Left ventricle myocardium inferior (tissue), 1 donor: ENCODE measurements around the gene HLF. TPM values are rescaled to one million over a fixed set of nuclear protein-coding genes. Genes with fewer than 3 reads are reported as not detected.

ENCODE experiments used
- DNase-seq: peaks from one replicate; pipeline ENCODE4 v3.0.0-alpha.2; 2020
- H3K27ac ChIP-seq: fragments of 200-600 bp; replicated peaks from 2 replicates; pipeline ENCODE4 v1.8.0; 2021
- H3K27me3 ChIP-seq: fragments of 200-600 bp; 2 replicates; pipeline ENCODE4 v1.8.0; 2021; ENCODE audit warnings: low read depth
- H3K36me3 ChIP-seq: fragments of 200-600 bp; 2 replicates; pipeline ENCODE4 v1.8.0; 2021
- H3K4me1 ChIP-seq: fragments of 200-600 bp; 2 replicates; pipeline ENCODE4 v1.8.0; 2021
- H3K4me3 ChIP-seq: fragments of 200-600 bp; 2 replicates; pipeline ENCODE4 v1.8.0; 2021; ENCODE audit warnings: mild to moderate bottlenecking, moderate library complexity
- H3K9me3 ChIP-seq: fragments of 200-600 bp; replicated peaks from 2 replicates; pipeline ENCODE4 v1.8.0; 2021
- CTCF ChIP-seq: fragments of 200-600 bp; IDR thresholded peaks from 2 replicates; pipeline ENCODE4 v1.8.0; 2021; ENCODE audit warnings: antibody characterized with exemption, mild to moderate bottlenecking, borderline replicate concordance
- intact Hi-C: fragments of 100-400 bp; cut with micrococcal nuclease; formaldehyde crosslinking; loops from one replicate; pipeline ENCODE4 v1.11.0; 2022
- long read RNA-seq: library from polyadenylated mRNA; unstranded; transcript quantifications from one replicate; pipeline ENCODE4 v2.0.0, GENCODE V29; 2021
- total RNA-seq: library from RNA; stranded (reverse); fragmentation: NEBNext Ultra II Directional; extraction: Animal tissue kit (Norgen Biotek cat#: 25700); gene quantifications from one replicate; pipeline ENCODE4 v1.2.1, GENCODE V29; 2021
- donor health status: DM: no; HTN: yes; CAD: no; lungs with severe emphysema.

Gene HLF
- 22.6 TPM for total RNA-seq
- long read RNA-seq, full-length matches to known transcripts, result 12 of 24 reads
- long read RNA-seq, partial matches to known transcripts, result 1 of 24 reads
- long read RNA-seq, other reads (novel, unspliced or antisense), result 11 of 24 reads

- peak within 1 kb of the TSS; percentile 73 for H3K4me3 ChIP-seq
- H3K27me3 ChIP-seq, result peaks cover 37% of the 10 kb centered on the region
- H3K27ac ChIP-seq, result peak within 1 kb of the TSS; percentile 86
- no peak for TF ChIP-seq CTCF
- no peaks in the 10 kb centered on the region for H3K36me3 ChIP-seq
- H3K4me1 ChIP-seq, result peaks cover 62% of the 10 kb centered on the region
- DNase-seq, result peak; percentile 83
- H3K9me3 ChIP-seq, result no peaks in the 10 kb centered on the region
- intact Hi-C loops, result loop anchor here (5.0 kb wide), 1 partner anchor 33 kb away; no protein-coding TSS in a partner anchor
Observed at GRCh38 chr17:55264645-55265298, at the start of gene HLF. TSS of gene HLF (plus strand) at chr17:55264960. CDS start at chr17:55265485, 525 bp downstream.

GRCh38 chr17:55215711-55216110, 49.0 kb upstream of the HLF start:
- no peak for TF ChIP-seq CTCF
- H3K27me3 ChIP-seq, result no peaks in the 10 kb centered on the region
- no peaks in the 10 kb centered on the region for H3K4me1 ChIP-seq
- DNase-seq, result no peak
- H3K9me3 ChIP-seq, result no peaks in the 10 kb centered on the region
- intact Hi-C loops, result no loop called here
- no peaks in the 10 kb centered on the region for H3K36me3 ChIP-seq
- no peak overlapping the region for H3K27ac ChIP-seq
- H3K4me3 ChIP-seq, result no peak overlapping the region

- TF ChIP-seq CTCF, result no peak
- intact Hi-C loops, result no loop called here
- H3K36me3 ChIP-seq, result no peaks in the 10 kb centered on the region
Observed at GRCh38 chr17:55216888-55217287, 47.9 kb upstream of the HLF start.

GRCh38 chr17:55219459-55219858, 45.3 kb upstream of the HLF start:
- H3K9me3 ChIP-seq, result no peaks in the 10 kb centered on the region
- intact Hi-C loops, result no loop called here
- TF ChIP-seq CTCF, result no peak
- H3K36me3 ChIP-seq, result no peaks in the 10 kb centered on the region
- H3K4me3 ChIP-seq, result no peak overlapping the region
- H3K27ac ChIP-seq, result no peak overlapping the region
- H3K4me1 ChIP-seq, result no peaks in the 10 kb centered on the region
- DNase-seq, result no peak
- H3K27me3 ChIP-seq, result no peaks in the 10 kb centered on the region

More at GRCh38 chr17:55216888-55217287, 47.9 kb upstream of the HLF start:
- H3K27me3 ChIP-seq, result no peaks in the 10 kb centered on the region
- no peak overlapping the region for H3K4me3 ChIP-seq
- DNase-seq, result no peak
- H3K9me3 ChIP-seq, result no peaks in the 10 kb centered on the region
- H3K4me1 ChIP-seq, result no peaks in the 10 kb centered on the region
- H3K27ac ChIP-seq, result no peak overlapping the region

- no peaks in the 10 kb centered on the region for H3K27me3 ChIP-seq
- no peaks in the 10 kb centered on the region for H3K9me3 ChIP-seq
- no peak for TF ChIP-seq CTCF
- no peak overlapping the region for H3K27ac ChIP-seq
- intact Hi-C loops, result no loop called here
- no peaks in the 10 kb centered on the region for H3K4me1 ChIP-seq
- no peaks in the 10 kb centered on the region for H3K36me3 ChIP-seq
- no peak overlapping the region for H3K4me3 ChIP-seq
- DNase-seq, result no peak
Observed at GRCh38 chr17:55219934-55220333, 44.8 kb upstream of the HLF start.
